ENCODE data around the gene TFEB.

The TFEB gene

DNA sequence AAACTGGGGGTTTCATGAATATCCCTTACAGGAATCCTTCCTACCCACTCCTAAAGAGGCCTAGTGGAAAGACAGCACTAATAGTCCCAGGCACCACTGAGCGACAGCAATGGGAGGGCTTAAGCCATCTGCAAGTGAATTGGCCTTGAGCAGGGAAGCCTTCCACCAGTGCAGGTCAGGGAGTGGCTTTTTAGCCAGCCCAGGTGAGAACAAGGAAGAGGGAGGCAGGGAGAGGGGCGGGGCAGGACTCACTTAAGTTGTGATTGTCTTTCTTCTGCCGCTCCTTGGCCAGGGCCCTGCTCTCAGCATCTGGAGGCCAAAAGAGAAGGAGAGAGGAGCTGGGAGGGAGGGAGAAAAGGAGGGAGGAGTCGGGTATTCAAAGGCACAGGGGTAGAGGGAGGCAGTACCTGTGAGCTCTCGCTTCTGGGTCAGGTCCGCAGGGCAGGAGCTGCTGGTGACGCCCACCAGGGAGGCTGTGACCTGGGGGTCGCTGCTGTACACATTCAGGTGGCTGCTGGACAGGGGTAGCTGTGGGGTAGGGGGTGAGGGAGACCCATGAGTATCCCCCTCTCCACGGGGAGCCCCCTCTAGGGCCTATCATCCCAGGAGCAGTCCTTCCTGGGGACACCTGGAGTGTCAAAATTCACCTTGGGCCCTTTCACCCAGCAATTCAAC, 47.8 kb downstream of the TFEB start:
- no peak for FAIRE-seq

DNA sequence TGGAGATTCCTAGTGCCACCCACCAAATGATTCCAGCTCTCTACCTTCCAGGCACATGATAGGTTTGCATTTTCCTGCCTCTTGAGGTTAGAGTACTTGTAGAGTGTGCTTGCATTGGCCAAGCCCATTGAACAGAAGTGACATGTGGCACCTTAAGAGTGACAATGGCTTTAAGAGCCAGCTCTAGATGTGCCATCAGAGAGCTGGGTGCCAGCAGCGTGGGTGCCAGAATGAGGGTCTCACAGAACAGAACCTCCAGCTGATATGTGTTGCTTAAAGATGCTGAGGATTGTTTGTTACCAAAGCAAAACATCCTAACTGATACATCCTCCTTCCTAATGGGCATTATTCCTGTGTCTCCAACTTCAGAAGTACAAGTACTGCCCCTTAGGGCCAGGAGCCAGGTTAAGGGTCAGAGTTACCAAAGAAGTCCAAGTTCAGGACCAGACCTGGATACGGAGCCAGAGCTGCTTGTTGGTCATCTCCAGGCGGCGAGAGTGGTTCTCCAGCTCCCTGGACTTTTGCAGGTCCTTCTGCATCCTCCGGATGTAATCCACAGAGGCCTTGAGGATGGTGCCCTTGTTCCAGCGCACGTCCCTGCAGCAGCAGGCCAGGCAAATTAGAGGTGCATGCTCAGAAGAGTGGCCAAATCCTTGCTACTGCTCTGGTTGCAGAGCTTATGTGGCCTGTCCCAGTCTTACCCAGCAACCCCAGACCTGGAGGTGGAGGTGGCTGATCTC, 49.6 kb downstream of the TFEB start:
- no peak for FAIRE-seq

- no peak for FAIRE-seq
Measured at GRCh38 chr6:41684311-41685180, 50.9 kb downstream of the TFEB start.

DNA sequence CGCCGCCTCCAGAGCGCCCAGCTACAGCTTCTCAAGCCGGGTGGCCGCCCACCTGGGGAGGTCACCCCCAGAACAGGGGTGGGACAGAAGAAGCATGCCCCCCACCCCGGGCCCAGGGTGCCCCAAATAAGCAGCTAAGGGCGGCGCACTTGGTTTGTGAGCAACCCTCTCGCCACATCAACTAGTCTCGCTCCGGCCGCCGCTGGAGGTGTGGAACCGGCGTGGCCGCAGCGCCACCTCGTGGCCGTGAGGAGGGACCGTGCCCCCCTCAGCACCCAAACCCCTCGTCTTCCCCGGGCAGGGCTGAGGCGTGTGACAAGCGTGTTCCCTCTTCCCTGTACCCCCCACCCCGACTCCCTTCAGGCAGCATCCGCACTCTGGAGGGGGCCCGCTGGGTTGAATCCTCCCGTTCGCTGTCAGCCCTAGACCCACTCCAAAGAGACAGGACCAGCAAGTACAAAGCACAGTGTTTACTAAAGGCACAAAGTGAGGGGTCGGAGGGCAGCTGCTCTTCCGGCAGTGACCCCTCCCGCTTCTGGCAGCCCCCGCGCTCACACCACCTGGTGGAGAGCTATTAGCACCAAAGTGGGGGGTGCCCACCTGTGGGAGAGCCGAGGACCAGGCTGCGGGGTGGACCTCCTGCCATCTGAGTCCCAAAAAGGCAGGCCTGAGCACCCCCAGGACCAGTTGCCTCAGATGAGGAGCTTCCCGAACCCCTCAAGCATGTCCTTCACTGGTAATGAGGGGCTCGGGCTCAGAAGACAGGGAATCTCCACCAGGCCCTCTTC, 51.7 kb downstream of the TFEB start:
- FAIRE-seq = no peak

- no peak for FAIRE-seq
Measured at GRCh38 chr6:41683273-41683522, 52.2 kb downstream of the TFEB start.

DNA sequence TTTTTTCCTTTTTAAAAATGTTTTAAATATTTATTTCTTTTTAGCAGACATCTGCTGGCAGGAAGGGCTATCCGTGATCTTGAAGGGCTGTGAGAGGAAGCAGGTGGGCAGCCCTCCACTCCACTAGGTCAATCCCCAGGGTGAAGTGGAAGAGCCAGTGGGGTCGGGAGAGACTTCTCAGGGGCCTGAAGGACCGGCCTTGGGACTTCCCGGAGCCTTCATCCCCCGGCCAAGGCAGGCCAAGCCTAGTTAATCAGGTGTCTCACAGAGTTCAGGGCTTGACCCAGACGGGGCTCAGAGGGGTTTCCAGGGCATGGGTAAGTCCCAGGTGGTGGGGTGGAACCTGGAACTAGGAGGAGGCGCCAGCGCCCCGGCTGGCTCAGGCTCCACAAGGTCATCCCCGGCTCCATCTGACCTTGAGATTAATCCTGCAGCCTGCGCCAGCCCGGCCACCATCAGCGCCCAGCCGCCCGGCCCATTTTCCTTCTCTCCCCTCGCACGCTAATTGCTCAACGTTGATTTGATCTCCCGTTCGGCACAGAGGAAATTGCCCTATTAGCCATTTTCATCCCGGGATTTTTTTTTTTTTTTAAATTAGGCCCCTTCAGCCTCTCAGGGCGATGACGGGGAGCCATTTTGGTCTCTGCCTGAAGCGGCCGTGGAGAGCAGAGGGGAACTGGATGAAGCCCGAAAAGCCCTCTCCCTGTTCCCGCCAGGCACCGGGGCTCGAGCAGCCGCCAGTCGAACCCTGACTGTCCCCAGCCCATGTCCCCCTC, 52.7 kb downstream of the TFEB start:
- no peak for FAIRE-seq

DNA sequence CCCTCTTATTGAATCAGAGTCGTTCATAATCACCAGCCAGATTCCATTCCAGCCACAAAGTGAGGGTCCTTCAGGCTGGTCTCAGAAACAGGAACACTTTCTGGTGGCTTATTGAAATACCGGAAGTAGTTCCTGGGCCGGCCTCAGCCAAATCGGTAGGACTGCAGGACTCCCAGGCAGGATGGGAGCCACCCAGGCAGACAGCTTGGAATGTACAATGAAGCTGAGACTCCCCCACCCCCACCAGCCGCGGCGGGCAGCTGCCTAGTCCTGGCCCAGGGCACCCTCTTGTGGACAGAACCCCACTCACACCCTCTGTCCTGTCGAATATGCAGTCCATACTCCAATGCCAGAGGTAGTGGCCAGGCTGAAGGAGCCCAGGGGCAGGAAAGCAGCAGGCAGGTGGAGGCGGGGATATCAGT, 53.3 kb downstream of the TFEB start:
- FAIRE-seq = peak; percentile 62

- no peak for FAIRE-seq
Measured at GRCh38 chr6:41680182-41680965, 55.0 kb downstream of the TFEB start.

- FAIRE-seq = no peak
Measured at GRCh38 chr6:41679696-41680095, 55.7 kb downstream of the TFEB start.

DNA sequence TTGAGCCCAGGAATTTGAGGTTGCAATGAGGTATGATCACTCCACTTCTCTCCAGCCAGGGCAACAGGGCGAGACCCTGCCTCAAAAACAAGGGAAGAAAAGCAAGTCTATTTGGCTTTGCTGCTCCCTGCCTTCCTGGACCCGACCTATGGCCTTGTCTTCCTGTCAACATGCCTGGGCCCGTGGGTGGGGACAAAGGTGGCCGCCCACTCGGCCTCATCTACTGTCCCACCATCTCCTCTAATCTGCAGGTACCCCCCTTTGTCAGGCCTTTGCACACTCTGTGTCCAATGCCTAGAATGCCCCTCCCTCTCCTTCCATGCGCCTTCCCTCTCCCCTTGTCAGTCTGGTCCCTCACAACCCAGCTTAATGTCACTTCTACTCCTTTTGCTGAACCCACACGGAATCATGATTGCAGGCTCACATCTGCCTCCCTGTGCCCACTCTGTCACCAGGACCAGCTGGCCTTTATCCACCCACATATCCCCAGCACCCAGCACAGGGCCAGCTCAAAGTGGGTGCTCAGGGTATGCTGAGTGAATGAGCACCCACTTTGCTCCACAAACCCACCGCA, 56.8 kb downstream of the TFEB start:
- no peak for FAIRE-seq

DNA sequence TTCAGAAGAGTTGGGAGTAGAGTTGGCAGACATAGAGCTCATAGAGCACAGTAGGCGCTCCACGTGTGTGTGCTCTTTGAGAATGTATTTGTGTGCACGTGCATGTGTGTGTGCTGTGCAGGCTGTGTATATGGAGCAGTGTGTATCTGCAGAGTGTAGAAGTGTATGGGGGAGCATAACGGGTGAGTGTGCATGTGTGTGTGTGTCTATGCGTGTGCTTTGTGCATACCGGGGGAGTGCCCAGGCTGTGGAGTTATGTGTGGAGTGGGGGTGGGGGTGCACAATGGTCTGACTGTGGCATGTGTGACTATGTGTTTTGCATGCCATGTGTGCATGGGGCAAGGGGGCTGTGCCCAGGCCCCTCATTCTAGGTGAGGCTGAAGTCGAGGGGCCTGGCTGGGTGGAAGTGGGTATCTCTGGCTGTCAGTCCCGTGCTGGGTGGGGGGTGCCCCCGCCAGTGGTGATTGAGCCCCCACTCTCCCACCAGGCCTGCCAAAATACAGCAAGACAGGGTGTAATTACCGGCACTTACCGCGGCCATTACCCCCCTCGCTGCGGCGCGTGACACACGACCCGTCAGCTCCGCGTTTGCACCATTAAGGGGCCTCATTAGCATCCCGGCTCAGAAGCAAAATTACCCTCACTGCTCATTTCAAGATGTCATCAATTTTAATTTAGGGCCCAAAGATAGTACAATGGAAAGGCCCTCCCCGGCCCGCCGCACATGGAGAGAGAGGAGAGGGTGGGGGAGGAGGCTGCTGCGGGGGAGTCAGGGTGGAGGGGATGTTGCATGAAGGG, 58.1 kb downstream of the TFEB start:
- no peak for FAIRE-seq

- no peak for FAIRE-seq
Measured at GRCh38 chr6:41676431-41676830, 59.0 kb downstream of the TFEB start.

DNA sequence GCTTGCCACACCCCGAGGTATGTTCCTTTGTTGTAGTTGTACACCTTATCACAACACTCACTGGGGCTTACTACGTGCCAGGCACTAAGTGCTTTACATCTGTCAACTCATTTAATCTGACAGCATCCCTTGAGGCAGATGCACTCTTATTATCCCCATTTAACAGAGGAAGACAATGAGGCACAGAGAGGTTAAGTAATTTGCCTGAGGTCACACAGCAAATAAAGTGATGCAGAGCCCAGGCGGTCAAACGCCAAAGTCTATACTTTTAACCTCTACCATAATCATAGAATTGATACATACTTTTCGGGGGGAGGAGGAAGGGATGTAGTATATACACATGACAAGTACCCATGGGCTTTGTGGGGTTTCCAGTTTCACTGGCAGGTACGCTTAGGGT, 59.4 kb downstream of the TFEB start:
- FAIRE-seq = no peak

- no peak for FAIRE-seq
Measured at GRCh38 chr6:41675176-41675775, 60.1 kb downstream of the TFEB start.

GRCh38 chr6:41674231-41675000, 61.0 kb downstream of the TFEB start:
- no peak for FAIRE-seq

GRCh38 chr6:41673704-41674000, 61.8 kb downstream of the TFEB start:
- FAIRE-seq = no peak

- FAIRE-seq = no peak
Measured at GRCh38 chr6:41672816-41673703, 62.3 kb downstream of the TFEB start.

- FAIRE-seq = no peak
Measured at GRCh38 chr6:41672016-41672415, 63.4 kb downstream of the TFEB start.
